SK-N-SH (cell line): ENCODE data around the gene SPINK4. TPM values are rescaled to one million over a fixed set of nuclear protein-coding genes. Genes with fewer than 3 reads are reported as not detected.

Experiments
- CTCF ChIA-PET: fragments of 300-600, 350-600 bp; formaldehyde crosslinking; extraction: SDS; loops from one replicate; lab custom pipeline; 2021; lab: Yijun Ruan, JAX
- POLR2A ChIA-PET: fragments of 350-600 bp; sonication (Branson Sonifier 250); formaldehyde crosslinking; extraction: SDS; loops from one replicate; lab custom pipeline; 2020; ENCODE audit warnings: antibody characterized with exemption, inconsistent platforms; lab: Yijun Ruan, JAX
- DNase-seq: peaks from one replicate; pipeline ENCODE4 v3.0.0; 2012
- H2AFZ ChIP-seq: fragments of 200-600 bp; sonication (generic); 2 replicates; pipeline ENCODE4 v1.8.1; 2016; ENCODE audit warnings: antibody characterized with exemption, mild to moderate bottlenecking, low read depth
- H3F3A ChIP-seq: fragments of 200-600 bp; sonication (generic); replicated peaks from 2 replicates; pipeline ENCODE3; 2016; ENCODE audit warnings: antibody characterized with exemption, mild to moderate bottlenecking; ENCODE audit not compliant: insufficient read depth
- H3K27ac ChIP-seq, 2 experiments: fragments of 200-500 bp in 1 of 2; fragments of 200-600 bp in 1 of 2; sonication (Bioruptor generic) in 1 of 2; sonication (generic), shearing (Covaris generic) in 1 of 2; 2 replicates each; pipeline versions ENCODE4 v1.5.1 to v1.6.1; 2014 to 2016; ENCODE audit warnings: low read depth in 2 of 2, inconsistent platforms in 1 of 2, low read length in 1 of 2, mild to moderate bottlenecking in 1 of 2, mixed read lengths in 1 of 2
- H3K27me3 ChIP-seq: fragments of 200-600 bp; sonication (generic), shearing (Covaris generic); 2 replicates; pipeline ENCODE4 v1.6.1; 2016; ENCODE audit warnings: mixed run types; ENCODE audit not compliant: insufficient read depth
- H3K36me3 ChIP-seq, 2 experiments: fragments of 200-500 bp in 1 of 2; fragments of 200-600 bp in 1 of 2; sonication (Bioruptor generic) in 1 of 2; sonication (generic) in 1 of 2; replicated peaks in 1 of 2; 2 replicates each; pipeline versions ENCODE3 to v1.5.1; 2014 to 2016; ENCODE audit warnings: low read length in 1 of 2, mild to moderate bottlenecking in 1 of 2; ENCODE audit not compliant: insufficient read depth in 2 of 2, control insufficient read depth in 1 of 2
- H3K4me1 ChIP-seq, 2 experiments: fragments of 200-500 bp in 1 of 2; fragments of 200-600 bp in 1 of 2; sonication (Bioruptor generic) in 1 of 2; sonication (generic), shearing (Covaris generic) in 1 of 2; 2 replicates each; pipeline versions ENCODE4 v1.5.1 to v1.6.1; 2014 to 2016; ENCODE audit warnings: low read depth in 1 of 2, low read length in 1 of 2, mixed run types in 1 of 2; ENCODE audit not compliant: insufficient read depth in 2 of 2, control insufficient read depth in 1 of 2
- H3K4me2 ChIP-seq: fragments of 200-600 bp; sonication (generic), shearing (Covaris generic); 2 replicates; pipeline ENCODE4 v1.6.1; 2017; ENCODE audit warnings: mixed run types
- H3K4me3 ChIP-seq, 2 experiments: fragments of 200-500 bp in 1 of 2; fragments of 200-600 bp in 1 of 2; sonication (Bioruptor generic) in 1 of 2; sonication (generic), shearing (Covaris generic) in 1 of 2; 2 replicates each; pipeline versions ENCODE4 v1.5.1 to v1.8.1; 2014 to 2016; ENCODE audit warnings: low read depth in 2 of 2, inconsistent platforms in 1 of 2, low read length in 1 of 2, mild to moderate bottlenecking in 1 of 2, mixed read lengths in 1 of 2, moderate library complexity in 1 of 2
- H3K79me2 ChIP-seq: fragments of 200-600 bp; sonication (generic); 2 replicates; pipeline ENCODE4 v1.8.1; 2017; ENCODE audit warnings: mild to moderate bottlenecking; ENCODE audit not compliant: insufficient read depth
- H3K9ac ChIP-seq: fragments of 200-600 bp; sonication (generic); 2 replicates; pipeline ENCODE4 v1.6.1; 2017; ENCODE audit warnings: mixed run types
- H3K9me2 ChIP-seq: fragments of 200-600 bp; sonication (generic); 2 replicates; pipeline ENCODE4 v1.6.1; 2017; ENCODE audit warnings: mixed run types
- H3K9me3 ChIP-seq: fragments of 200-600 bp; sonication (generic); 2 replicates; pipeline ENCODE4 v1.6.1; 2017; ENCODE audit warnings: mixed run types, mild to moderate bottlenecking, moderate library complexity
- H4K20me1 ChIP-seq: fragments of 200-600 bp; sonication (generic); 2 replicates; pipeline ENCODE4 v1.6.1; 2017; ENCODE audit warnings: mild to moderate bottlenecking, mixed run types; ENCODE audit not compliant: insufficient read depth
- CHD2 ChIP-seq: fragments of 150-350 bp; IDR thresholded peaks from 2 replicates; pipeline ENCODE4 v1.6.1; 2018; ENCODE audit warnings: low read length; ENCODE audit not compliant: partially characterized antibody
- EZH2phosphoT487 ChIP-seq: fragments of 200-600 bp; sonication (generic); IDR thresholded peaks from 2 replicates; pipeline ENCODE4 v1.6.1; 2017; ENCODE audit warnings: low read depth, mixed run types, mild to moderate bottlenecking, antibody characterized with exemption, moderate library complexity, borderline replicate concordance
- FOSL2 ChIP-seq: IDR thresholded peaks from 2 replicates; pipeline ENCODE4 v1.4.0; 2012; ENCODE audit warnings: low read depth, mild to moderate bottlenecking, moderate library complexity, borderline replicate concordance
- FOXM1 ChIP-seq: IDR thresholded peaks from 2 replicates; pipeline ENCODE4 v1.4.0; 2012; ENCODE audit warnings: low read depth, mild to moderate bottlenecking
- GABPA ChIP-seq: IDR thresholded peaks from 2 replicates; pipeline ENCODE4 v1.4.0; 2012; ENCODE audit warnings: low read depth, mild to moderate bottlenecking
- GATA2 ChIP-seq: sonication (generic); formaldehyde crosslinking; IDR thresholded peaks from 2 replicates; pipeline ENCODE4 v1.5.0; 2020; ENCODE audit warnings: mild to moderate bottlenecking, missing genetic modification reagents
- JUND ChIP-seq: IDR thresholded peaks from 2 replicates; pipeline ENCODE4 v1.4.0; 2012
- MEF2A ChIP-seq: IDR thresholded peaks from 2 replicates; pipeline ENCODE4 v1.4.0; 2012; ENCODE audit warnings: low read depth, borderline replicate concordance
- MXI1 ChIP-seq: IDR thresholded peaks from 2 replicates; pipeline ENCODE4 v1.6.1; 2012; ENCODE audit warnings: mild to moderate bottlenecking, low read depth, low read length, improper control_type of control experiment
- RCOR1 ChIP-seq: fragments of 150-350 bp; IDR thresholded peaks from 2 replicates; pipeline ENCODE4 v1.6.1; 2017; ENCODE audit warnings: antibody characterized with exemption, low read length
- SIN3A ChIP-seq: IDR thresholded peaks from 2 replicates; pipeline ENCODE4 v1.6.1; 2012; ENCODE audit warnings: low read depth, mild to moderate bottlenecking, low read length, moderate library complexity, borderline replicate concordance
- SMC3 ChIP-seq: IDR thresholded peaks from 2 replicates; pipeline ENCODE4 v1.6.1; 2012; ENCODE audit warnings: low read depth, low read length, improper control_type of control experiment
- TAF1 ChIP-seq: IDR thresholded peaks from 2 replicates; pipeline ENCODE4 v1.6.1; 2012; ENCODE audit warnings: low read depth, mild to moderate bottlenecking, low read length, moderate library complexity, borderline replicate concordance
- TCF12 ChIP-seq: IDR thresholded peaks from 2 replicates; pipeline ENCODE4 v1.4.0; 2012
- TEAD4 ChIP-seq: IDR thresholded peaks from 2 replicates; pipeline ENCODE4 v1.4.0; 2012; ENCODE audit warnings: mild to moderate bottlenecking, borderline replicate concordance; ENCODE audit not compliant: insufficient read depth
- USF2 ChIP-seq: fragments of 150-350 bp; IDR thresholded peaks from 2 replicates; pipeline ENCODE4 v1.6.1; 2017; ENCODE audit warnings: antibody characterized with exemption, low read length, low read depth, borderline replicate concordance
- YY1 ChIP-seq: IDR thresholded peaks from 2 replicates; pipeline ENCODE4 v1.4.0; 2012; ENCODE audit warnings: low read depth, mild to moderate bottlenecking
- WGBS: methylation state at CpG from one replicate; pipeline ENCODE4 v1.1.6; 2017; ENCODE audit warnings: low lambda C conversion rate; 5-methylcytosine and 5-hydroxymethylcytosine counted together
- polyA plus RNA-seq, 3 experiments: library from polyadenylated mRNA; depleted of rRNA; stranded (reverse); fragments of >200 nt; gene quantifications; 2 replicates each; pipeline ENCODE4 v1.2.3, GENCODE V29; 2012
- TF ChIP-seq, protein P1 (sequence below): IDR thresholded peaks from 2 replicates; pipeline ENCODE4; 2012

Gene SPINK4
- polyA plus RNA-seq, 1 of the 3 experiments (the other 2 are of a cell fraction) = not detected

DNA sequence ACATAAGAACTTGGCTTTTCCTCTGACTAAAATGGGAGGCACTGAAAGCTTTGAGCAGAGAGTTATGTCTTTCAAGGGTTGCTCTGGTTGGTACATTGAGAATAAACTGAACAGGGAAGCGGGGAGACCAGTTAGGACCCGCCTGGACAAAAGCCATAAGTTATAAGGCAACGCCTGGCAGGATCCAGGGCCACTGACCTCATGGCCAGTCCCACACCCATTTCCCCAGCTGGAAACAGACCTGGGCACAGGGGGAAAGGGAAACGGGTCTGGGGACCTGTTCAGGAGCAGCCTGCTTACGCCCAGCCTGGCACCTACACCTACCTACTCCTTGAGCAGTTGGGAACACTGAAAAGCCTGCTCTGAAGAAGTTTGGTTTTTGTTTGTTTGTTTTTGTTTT is 1.3 kb downstream of the SPINK4 start:
- Histone ChIP-seq H3K9ac (no peak overlapping the region), H3K79me2 (no peaks in the 10 kb centered on the region), H3K9me3 (no peaks in the 10 kb centered on the region), H3K36me3 (no peaks in the 10 kb centered on the region), H3K4me3 (no peak overlapping the region), H3K27ac (no peak overlapping the region), H3K27me3 (no peaks in the 10 kb centered on the region), H3F3A (no peaks in the 10 kb centered on the region), H4K20me1 (no peaks in the 10 kb centered on the region), H3K4me2 (no peak overlapping the region), H3K9me2 (no peaks in the 10 kb centered on the region), H3K4me1 (peaks cover 0 to 14% of the 10 kb centered on the region in 2 experiments; a peak in 1 of 4 replicates), H2AFZ (no peak overlapping the region)
- CTCF ChIA-PET = interaction anchor here (0.9 to 7.6 kb wide), 6 partner anchors 7 to 192 kb away, joined by 3 to 41 read pairs (median 5); partner anchors contain the start of genes BAG1 and CHMP5
- no peak for TF ChIP-seq CHD2
- no peak for TF ChIP-seq USF2
- TF ChIP-seq MEF2A = no peak
- no peak for TF ChIP-seq SIN3A
- TF ChIP-seq GABPA = no peak
- TF ChIP-seq MXI1 = no peak
- TF ChIP-seq EZH2phosphoT487 = no peak
- TF ChIP-seq YY1 = no peak
- no peak for TF ChIP-seq SMC3
- no peak for TF ChIP-seq TCF12
- no peak for TF ChIP-seq JUND
- TF ChIP-seq RCOR1 = no peak
- TF ChIP-seq, protein P1, sequence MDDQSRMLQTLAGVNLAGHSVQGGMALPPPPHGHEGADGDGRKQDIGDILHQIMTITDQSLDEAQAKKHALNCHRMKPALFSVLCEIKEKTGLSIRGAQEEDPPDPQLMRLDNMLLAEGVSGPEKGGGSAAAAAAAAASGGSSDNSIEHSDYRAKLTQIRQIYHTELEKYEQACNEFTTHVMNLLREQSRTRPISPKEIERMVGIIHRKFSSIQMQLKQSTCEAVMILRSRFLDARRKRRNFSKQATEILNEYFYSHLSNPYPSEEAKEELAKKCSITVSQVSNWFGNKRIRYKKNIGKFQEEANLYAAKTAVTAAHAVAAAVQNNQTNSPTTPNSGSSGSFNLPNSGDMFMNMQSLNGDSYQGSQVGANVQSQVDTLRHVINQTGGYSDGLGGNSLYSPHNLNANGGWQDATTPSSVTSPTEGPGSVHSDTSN = no peak
- TF ChIP-seq FOXM1 = no peak
- no peak for TF ChIP-seq TAF1
- POLR2A ChIA-PET = no interaction called here
- DNase-seq = no peak
- 93% methylated on average over 5 of the region's 5 CpGs for WGBS

DNA sequence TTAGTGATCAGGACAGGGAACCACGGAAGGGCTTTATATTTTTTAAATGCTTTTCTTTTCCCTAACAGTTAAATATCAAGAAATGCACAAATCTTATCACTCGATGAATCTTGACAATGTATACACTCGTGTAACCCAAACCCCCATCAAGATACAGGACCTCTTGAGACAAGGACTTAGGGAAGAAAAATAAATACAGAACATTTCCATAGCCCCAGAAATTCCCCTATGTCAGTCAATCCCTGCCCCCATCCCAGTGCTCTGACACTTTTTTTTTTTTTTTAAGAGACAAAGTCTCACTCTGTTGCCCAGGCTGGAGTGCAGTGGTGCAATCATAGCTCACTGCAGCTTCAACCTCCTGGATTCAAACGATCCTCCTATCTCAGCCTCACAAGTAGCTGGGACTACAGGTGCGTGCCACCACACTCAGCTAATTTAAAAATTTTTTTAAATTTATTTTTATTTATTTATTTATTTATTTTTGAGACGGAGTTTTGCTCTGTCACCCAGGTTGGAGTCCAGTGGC is 2.7 kb downstream of the SPINK4 start:
- H4K20me1 ChIP-seq = no peaks in the 10 kb centered on the region
- no peak for TF ChIP-seq GATA2 (CRISPR knock-in tag)
- no peak for TF ChIP-seq MXI1
- no peak for TF ChIP-seq FOSL2
- TF ChIP-seq RCOR1 = no peak
- TF ChIP-seq TAF1 = no peak
- no peak for TF ChIP-seq TEAD4
- 85% methylated on average over 6 of the region's 6 CpGs for WGBS
- no peaks in the 10 kb centered on the region for H3K27me3 ChIP-seq
- H3K79me2 ChIP-seq = no peaks in the 10 kb centered on the region
- H3F3A ChIP-seq = no peaks in the 10 kb centered on the region
- H3K9ac ChIP-seq = no peak overlapping the region
- peaks cover 0 to 14% of the 10 kb centered on the region in 2 experiments; a peak in 1 of 4 replicates for H3K4me1 ChIP-seq
- ChIA-PET CTCF (interaction anchor here (1.0 to 7.6 kb wide), 2 partner anchors 10 to 17 kb away, joined by 4 to 41 read pairs; no protein-coding TSS in a partner anchor), POLR2A (no interaction called here)
- H2AFZ ChIP-seq = no peak overlapping the region
- no peak overlapping the region for H3K4me2 ChIP-seq
- no peak overlapping the region for H3K4me3 ChIP-seq
- no peak for DNase-seq
- no peaks in the 10 kb centered on the region for H3K36me3 ChIP-seq
- H3K9me2 ChIP-seq = no peaks in the 10 kb centered on the region
- no peaks in the 10 kb centered on the region for H3K9me3 ChIP-seq
- H3K27ac ChIP-seq = no peak overlapping the region
